Glomerular endothelial cell (primary cell): Measurements from ENCODE around the gene FBXL4. TPM values are rescaled to one million over a fixed set of nuclear protein-coding genes. Genes with fewer than 3 reads are reported as not detected.

Experiments used
- DNase-seq: peaks from one replicate; pipeline ENCODE4 v3.0.0-alpha.2; 2011; ENCODE audit warnings: low read depth, low spot score; ENCODE audit errors: extremely low read depth
- total RNA-seq: library from RNA; depleted of rRNA; stranded (reverse); fragments of >200 nt; gene quantifications from 2 replicates; pipeline ENCODE4 v1.2.3, GENCODE V29; 2015

Gene FBXL4
- total RNA-seq, 1 donor from 2014 or later, result 11.2 TPM

DNA sequence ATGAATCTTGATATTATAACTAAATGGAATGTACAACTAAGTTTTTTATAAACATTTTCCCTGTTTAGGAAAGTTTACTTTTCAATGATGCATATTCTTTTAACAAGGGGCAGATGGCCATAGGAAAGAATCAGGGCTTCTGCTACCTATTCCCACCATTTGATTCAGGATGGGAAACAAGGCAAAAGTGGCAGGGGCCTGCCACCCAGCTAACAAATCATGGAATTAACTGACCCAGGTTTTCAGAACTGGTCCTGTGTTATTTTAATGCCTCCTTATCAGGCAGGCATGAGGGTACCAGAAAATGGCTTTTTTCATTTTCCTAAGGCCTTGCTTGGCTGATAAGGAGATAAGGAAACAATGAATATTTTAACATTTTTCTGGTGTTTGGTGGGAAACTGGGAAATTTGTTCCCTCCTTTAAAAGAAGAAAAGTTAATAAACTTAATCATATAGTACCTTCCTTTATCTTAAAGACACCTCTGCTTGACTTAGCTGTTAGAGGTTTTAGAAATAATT lies 106.7 kb downstream of the FBXL4 start:
- no peak for DNase-seq

DNA sequence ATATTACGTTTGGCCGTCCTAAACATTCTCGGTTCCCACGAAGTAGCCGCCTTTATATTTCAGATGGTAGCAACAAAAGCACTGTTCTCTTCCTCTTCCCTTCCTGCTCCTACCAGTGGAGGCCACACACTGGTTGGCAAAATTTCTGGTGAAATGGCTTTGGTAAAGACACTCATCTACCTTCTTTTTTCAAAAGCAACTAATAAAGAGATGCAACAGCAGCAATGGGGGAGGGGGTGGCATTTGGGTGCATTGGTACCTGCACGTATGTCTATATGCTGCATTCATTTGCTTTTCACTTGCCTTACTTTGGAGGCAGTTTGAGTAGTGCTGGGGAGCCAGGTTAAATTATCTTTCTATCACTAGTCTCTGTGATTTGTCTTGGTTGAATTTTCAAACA lies 107.4 kb downstream of the FBXL4 start:
- DNase-seq, result no peak

DNA sequence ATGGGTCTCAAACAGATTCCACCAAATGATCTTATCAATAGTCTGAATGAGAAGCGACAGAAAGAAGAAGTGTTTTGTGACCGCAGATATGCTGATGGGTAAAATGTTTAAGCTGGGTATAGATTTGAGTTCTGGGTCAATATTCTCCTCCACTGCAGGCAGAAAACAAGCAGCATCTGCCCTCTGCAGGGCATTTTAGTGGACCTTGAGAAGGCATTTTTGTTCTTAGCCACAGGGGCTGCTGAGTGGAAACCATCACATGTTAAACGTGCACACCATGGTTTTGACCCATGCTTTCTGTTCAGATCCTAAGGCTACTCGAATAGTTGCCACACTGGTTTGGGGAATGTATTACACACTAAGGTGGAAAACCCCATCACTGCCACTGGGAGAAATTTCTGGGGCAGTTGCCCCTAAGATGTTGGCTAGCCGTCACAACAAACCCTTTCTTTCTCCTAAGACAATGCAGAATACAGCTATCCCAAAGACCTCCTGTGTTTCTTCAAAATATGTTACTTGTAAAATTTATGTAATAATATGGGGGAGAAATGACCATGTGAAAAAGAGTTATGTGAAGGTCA lies 107.9 kb downstream of the FBXL4 start:
- no peak for DNase-seq

DNA sequence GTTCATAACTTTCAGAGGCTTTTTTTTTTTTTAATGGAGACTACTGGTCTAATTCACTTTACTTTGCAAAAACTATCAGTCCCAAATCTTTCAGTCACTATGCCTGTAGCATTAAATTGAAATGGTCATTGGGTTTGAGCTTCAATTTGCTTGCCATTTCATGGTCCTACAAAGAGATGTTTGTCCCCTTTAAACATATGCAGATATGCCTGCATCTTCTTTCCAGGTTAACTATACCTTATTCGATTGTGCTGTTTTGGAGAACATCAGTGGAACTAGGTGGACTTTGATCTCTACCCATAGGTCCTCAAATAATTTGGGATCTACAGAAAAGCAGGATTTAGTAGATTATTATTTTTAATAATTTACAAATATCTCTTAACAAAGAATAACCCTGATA lies 108.8 kb downstream of the FBXL4 start:
- no peak for DNase-seq

DNA sequence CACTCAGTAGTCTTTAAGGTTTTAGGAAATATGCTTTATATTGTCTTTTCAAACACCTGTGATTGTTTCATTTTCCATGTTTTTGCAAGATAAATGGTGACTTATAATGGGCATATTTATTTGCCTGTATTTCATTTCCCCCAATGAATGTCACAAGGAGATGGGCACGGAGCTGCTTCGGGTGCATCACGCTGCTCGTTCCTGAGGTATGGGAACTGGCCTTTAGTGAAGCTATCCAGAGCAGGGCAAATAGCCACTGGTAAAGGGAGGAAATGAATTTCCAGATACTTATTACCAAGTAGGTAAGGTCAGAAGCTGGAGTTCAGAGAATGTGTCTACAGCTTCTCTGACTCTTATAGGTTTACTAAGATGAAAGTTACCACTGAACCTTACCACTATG lies 109.7 kb downstream of the FBXL4 start:
- no peak for DNase-seq

DNA sequence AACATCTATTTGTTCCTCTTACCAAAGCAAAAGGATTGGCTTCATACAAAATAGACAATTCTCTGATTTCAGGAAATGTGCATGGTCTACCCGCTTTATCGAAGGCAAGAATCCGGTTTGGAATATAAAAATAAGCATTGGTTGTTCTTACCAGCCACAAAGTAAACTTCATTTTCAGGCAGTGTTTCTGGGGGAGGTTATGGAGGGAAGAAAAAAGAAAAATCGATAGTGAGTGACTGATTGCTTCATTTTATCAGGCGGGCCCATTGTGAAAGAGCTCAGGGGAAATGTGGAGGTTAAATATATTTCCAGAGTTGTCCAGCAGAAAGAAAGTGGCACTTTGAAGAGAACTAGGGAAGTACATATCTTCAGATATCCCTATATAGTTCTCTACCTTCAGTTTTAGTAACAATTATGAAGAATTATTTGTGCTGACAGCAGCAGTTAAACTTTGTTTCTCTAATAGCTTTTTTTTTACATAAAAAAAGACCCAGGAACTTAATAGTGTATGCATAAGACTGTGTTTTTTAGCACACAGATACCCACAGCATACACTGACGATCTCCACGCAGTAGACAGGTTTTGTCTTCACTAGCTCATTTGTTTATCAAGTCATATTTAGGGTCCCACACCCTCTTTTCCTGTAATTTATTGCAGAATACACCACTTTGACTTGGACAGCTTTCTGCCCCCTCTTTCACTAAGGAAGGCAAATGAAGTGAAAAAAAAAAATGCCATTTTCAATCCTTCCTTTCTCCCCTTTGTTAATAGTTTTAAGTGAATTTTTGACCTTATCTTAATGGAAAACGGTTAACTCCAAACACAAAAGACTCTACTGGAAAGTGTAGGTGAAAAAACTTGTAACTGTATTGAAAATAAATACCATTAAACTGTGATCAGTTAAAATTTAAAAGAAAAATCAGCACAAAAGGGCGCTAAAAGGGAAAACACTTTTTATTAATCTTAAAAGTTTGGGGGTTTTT lies 110.5 kb downstream of the FBXL4 start:
- no peak for DNase-seq

DNA sequence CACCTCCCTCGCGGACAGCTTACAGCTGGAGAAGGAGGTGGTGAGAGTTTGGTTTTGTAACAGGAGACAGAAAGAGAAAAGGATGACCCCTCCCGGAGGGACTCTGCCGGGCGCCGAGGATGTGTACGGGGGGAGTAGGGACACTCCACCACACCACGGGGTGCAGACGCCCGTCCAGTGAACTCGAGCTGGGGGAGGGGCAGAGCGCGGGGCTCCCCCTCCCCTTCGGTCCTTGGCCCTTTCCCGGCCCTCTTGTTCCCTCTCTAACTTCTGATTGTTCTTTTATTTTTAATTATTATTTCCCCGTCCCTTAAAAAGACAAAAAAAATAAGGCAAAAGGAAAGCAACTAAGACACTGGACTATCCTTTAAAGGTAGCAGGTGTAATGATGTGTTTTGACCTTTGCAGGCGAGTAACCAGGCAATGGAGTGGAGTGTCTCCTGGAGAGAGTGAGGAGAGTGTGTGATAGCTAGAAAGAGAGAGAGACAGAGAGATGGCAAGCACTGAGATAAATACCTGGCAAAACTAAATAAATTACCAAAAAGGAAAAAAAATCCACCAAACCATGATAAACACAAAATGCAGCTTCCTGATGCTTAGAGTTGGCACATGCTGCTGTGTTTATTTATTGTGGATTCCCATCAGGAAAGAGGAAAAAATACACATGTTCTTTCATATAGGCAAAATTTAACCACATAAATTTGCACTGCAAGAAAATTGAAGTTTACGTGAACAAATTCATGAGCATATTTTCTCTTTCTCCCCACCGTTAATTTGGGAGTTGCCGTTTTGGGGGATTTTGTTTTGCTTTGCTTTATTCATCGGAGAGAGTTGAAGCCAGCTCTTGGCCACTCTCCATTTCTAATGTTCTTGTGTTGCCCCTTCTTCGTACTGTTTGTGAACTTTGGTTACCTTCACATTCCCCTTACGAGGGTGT lies 111.5 kb downstream of the FBXL4 start:
- DNase-seq, result no peak

DNA sequence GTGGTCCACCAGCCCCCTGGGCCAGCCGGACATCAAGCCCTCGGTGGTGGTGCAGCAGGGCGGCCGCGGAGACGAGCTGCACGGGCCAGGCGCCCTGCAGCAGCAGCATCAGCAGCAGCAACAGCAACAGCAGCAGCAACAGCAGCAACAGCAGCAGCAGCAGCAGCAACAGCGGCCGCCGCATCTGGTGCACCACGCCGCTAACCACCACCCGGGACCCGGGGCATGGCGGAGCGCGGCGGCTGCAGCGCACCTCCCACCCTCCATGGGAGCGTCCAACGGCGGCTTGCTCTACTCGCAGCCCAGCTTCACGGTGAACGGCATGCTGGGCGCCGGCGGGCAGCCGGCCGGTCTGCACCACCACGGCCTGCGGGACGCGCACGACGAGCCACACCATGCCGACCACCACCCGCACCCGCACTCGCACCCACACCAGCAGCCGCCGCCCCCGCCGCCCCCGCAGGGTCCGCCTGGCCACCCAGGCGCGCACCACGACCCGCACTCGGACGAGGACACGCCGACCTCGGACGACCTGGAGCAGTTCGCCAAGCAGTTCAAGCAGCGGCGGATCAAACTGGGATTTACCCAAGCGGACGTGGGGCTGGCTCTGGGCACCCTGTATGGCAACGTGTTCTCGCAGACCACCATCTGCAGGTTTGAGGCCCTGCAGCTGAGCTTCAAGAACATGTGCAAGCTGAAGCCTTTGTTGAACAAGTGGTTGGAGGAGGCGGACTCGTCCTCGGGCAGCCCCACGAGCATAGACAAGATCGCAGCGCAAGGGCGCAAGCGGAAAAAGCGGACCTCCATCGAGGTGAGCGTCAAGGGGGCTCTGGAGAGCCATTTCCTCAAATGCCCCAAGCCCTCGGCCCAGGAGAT lies 112.4 kb downstream of the FBXL4 start:
- no peak for DNase-seq

DNA sequence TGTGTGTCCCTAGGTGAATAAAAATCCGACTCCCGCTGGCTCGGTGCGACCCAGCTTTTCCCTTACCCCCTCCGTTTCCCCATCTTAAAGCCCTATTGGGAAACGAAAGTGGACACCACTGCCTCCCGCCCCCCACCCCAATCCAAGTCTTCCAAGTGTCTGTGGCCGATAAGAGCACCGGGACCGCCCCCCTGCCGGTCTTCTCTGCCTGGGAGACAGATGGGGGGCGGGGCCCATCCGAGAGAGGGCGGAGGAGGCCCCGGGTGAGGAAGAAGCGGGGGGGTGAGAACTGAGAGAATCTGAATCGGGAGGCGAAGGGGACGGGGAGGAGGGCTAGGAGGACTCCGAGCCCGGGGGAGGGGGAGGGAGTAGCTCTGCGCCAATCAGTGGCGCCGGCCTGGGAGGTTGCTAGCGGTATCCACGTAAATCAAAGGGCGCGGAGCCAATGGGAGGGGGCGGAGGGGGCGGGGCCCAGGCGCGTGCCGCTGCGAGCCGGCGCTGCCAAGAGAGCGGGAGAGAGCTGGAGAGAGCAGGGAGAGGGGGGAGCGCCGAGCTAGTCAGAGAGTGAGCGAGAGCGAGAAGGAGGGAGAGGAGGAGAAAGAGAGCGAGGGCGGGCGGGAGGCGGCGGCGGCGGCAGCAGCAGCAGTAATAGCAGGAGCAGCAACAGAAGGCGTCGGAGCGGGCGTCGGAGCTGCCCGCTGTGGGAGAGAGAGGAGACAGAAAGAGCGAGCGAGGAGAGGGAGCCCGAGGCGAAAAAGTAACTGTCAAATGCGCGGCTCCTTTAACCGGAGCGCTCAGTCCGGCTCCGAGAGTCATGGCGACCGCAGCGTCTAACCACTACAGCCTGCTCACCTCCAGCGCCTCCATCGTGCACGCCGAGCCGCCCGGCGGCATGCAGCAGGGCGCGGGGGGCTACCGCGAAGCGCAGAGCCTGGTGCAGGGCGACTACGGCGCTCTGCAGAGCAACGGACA lies 113.4 kb downstream of the FBXL4 start, which contains the start of gene POU3F2:
POU3F2 (plus strand) TSS at position 515 of the 972 bp plus-strand sequence; CDS start at position 815, 300 bp downstream.
- no peak for DNase-seq

DNA sequence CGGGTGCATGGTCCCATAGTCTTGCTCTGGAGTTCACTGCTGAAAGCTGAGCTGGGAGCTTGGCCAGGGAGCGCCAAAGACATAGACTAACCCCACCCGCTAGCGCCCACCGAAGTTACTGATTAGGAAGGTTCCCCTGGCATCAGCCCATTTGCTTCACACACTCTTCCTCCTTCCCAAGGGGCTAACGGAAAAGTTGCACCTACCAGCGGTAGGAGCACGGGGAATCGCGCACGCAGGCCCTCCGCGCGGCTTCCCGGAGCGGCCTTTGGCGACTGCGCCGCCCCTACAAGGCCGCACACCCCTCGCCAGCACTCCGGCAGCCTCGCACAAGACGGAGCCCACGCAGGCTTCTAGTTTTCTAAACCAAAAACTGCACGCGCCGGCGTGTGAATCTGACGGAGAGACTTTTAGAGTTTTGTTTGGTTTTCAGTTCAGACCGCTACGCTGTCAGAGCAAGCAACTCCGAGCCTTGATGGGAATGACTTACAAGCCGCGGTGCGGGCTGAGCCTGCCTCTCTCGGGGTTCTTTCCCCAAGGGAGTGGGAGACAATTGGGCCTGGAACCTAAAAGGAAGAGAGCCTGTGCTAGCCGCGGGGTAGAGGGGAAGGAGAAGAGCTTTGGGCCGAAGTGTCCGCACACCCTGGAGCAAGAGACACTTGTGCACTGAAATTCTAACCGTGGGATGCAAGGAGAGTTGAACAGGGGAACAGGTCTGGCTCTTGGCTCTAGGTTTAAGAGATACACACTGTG lies 114.3 kb downstream of the FBXL4 start:
- no peak for DNase-seq

DNA sequence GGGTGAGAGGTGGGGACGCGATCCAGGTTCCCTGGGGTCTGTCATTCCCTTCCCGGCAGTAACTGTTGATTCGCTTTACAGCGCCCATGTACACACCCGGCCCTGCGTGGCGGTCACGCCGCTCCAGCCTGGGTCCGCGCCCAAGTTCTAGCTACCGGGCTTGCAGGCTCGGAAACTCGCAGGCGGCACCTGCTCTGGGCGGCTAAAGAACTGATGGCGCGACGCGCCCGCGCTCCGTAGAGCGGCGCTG lies 114.8 kb downstream of the FBXL4 start:
- no peak for DNase-seq

DNA sequence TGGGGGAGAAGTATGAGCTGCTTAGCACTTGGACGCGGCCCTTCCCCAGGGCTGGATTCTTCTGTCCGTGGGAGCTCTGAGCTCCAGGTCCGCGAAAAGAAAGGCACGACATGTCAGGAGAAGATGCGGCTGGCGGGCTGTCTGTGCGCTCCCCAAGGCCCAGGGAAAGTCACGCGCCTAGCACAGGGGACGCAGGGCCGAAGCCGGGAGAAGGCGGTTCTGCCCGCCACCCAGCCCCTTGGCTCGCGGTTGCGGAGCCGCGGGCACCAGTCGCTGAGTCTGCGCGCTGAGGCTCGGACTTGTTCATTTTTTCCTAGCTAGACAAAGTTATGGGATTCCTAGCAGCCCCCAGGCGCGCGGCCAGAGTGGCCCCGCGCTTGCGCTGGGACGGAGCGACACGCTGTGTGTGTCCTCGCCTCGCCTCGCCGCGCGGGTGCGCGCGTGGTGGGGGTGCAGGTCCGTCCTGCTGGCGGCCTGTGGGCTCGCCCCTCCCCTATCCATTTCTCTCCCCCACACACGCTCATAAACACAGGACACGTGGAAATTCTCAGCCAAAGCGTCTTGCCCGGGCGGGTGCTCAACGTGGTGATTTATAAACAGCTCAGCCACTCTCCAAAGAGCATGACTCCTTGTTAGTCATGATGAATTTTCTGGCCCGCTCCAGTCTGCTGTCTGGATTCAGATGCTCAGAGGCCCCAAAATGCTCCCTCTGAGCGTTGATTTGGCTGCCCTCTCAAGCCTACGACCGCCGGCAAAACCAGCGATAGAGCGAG lies 115.3 kb downstream of the FBXL4 start:
- no peak for DNase-seq

DNA sequence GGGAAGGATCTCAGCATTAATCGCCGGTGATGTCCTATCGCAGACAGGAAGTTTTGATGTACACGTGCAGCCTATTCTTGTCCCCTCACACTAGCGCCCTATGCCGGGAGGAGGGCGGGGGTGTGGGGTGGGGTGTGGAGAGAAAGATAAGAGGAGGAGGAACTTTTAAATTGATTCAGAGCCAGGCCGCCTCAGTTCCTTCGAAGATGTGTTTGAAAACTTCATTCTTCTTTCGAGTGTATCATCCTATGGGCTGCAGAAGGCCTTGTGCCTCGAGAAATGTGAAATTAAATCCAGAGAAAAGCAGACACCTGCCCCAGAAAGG lies 115.8 kb downstream of the FBXL4 start:
- DNase-seq, result no peak

DNA sequence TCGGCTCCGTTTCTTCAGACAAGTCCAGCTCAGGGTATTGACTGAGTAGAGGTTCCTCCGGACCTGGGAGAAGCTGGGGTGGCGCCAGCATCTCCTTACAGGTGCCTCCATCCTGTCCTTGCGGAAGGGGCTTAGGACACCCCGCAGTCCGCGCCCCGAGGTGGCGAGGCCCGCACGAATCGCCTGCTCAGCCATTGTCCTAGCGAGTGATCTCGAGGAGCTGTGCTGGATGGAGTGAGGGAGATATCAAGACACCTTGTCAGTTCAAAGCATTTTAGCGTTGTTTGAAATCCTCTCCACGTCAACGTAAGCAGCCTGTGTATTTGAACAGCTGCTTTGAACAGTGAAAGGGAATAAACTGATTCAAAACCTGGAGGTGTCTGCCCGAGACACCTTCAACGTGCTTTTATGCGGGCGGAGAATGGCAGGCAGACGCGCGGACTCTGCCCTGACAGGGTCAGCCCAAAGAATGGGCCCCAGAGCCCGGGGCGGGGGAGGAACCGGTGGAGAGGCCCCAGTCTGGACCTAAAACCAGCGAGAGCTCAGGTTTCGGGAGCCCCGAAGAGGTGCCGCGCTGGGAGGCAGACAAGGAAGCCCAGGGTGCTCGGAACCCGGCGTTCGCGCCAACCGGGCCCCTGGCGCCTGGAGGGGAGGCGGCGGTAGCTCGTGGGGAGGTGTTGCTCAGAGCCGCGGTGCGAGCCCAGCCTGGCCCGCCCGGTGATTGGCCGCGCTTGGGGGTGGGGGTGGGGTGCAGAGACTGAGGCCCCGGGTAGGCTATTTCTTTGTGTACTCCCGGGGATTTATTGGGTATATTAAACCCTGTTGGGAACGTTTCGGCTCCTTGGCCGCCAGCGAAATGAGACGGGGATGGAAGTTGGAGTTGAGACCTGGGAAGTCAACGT lies 116.4 kb downstream of the FBXL4 start:
- DNase-seq, result no peak

DNA sequence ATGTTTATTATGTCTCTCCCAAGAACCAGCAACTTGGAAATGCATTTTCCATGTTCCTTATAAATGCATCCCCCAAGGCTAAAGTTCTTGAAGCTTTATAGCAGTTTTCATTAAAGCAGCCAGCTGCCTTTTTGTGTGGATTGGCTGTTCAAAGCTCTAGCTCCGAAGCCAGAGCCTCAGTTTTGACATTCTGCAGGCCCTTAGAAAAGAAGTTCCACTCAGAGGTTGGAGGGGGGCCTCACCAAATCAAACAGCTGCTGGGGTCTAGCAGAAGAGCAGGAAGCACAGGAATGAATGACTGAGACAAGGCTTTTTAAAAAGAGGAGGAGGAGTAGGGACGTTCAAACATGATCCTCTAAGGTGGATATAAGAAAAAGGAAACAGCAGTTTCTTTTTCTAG lies 117.6 kb downstream of the FBXL4 start:
- DNase-seq, result no peak

DNA sequence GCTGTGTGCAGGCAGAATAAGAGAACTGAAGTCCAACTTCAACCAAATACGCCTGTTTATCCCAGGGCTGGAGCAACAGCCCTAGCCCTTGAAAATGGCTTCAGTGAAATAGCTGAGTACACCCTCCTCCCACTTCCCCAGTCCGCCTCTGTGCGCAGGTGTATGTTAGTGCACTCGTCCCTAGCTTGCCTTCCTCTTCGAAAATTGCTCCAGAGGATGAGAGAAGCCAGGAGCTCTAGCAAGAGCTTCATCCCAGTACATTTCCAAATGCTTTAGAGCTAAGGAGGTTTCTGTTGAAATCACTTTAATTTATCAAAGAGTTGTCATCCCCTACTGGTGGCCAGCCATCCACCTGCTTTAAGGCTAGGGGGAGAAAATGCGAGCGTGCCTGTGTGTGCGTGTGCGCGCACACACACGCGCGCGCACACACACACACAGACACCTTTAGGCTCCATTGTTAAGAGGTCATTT lies 118.8 kb downstream of the FBXL4 start:
- no peak for DNase-seq
